Measurements from ENCODE around the gene ZNF562.
"Not testable (repeated sequence)": the region's sequence is repeated elsewhere in the genome, so short reads cannot be mapped to it uniquely, and the experiment has no call there.

ZNF562 gene

GRCh38 chr19:9674663-9675357, at the start of gene ZNF562:
ZNF562 (minus strand) TSS chr19:9675100; CDS start chr19:9660744, 14,356 bp downstream.
- peak; percentile 67 to 83 for DNase-seq

- DNase-seq, result no peak
Observed at GRCh38 chr19:9724157-9724556, 49.3 kb upstream of the ZNF562 start.

GRCh38 chr19:9721861-9722260, 47.0 kb upstream of the ZNF562 start:
- peak in 1 of 2 experiments; percentile 4 for DNase-seq

GRCh38 chr19:9720541-9720940, 45.6 kb upstream of the ZNF562 start:
- DNase-seq, result no peak

- DNase-seq, result no peak
Observed at GRCh38 chr19:9711815-9712214, 36.9 kb upstream of the ZNF562 start.

GRCh38 chr19:9709305-9709704, 34.4 kb upstream of the ZNF562 start:
- DNase-seq, result no peak

GRCh38 chr19:9705836-9706235, 30.9 kb upstream of the ZNF562 start:
- no peak for DNase-seq

- DNase-seq, result no peak
Observed at GRCh38 chr19:9702186-9702585, 27.3 kb upstream of the ZNF562 start.

- no peak for DNase-seq
Observed at GRCh38 chr19:9700229-9700981, 25.5 kb upstream of the ZNF562 start.

GRCh38 chr19:9690301-9690700, 15.4 kb upstream of the ZNF562 start:
- DNase-seq, result not testable (repeated sequence)

- not testable (repeated sequence) for DNase-seq
Observed at GRCh38 chr19:9679996-9680395, 5.1 kb upstream of the ZNF562 start.

- peak in 1 of 2 experiments; percentile 58 for DNase-seq
Observed at GRCh38 chr19:9675358-9675901, 530 bp upstream of the ZNF562 start.

- no peak for DNase-seq
Observed at GRCh38 chr19:9673912-9674662, 813 bp downstream of the ZNF562 start.

GRCh38 chr19:9672893-9673292, 2.0 kb downstream of the ZNF562 start:
- no peak for DNase-seq

GRCh38 chr19:9671655-9672054, 3.2 kb downstream of the ZNF562 start:
- DNase-seq, result no peak

- no peak for DNase-seq
Observed at GRCh38 chr19:9668544-9668943, 6.4 kb downstream of the ZNF562 start.

GRCh38 chr19:9667898-9668297, 7.0 kb downstream of the ZNF562 start:
- DNase-seq, result no peak

- DNase-seq, result no peak
Observed at GRCh38 chr19:9658769-9659168, 16.1 kb downstream of the ZNF562 start.

GRCh38 chr19:9653066-9653555, 21.8 kb downstream of the ZNF562 start:
- not testable (repeated sequence) for DNase-seq

- not testable (repeated sequence) for DNase-seq
Observed at GRCh38 chr19:9651464-9651863, 23.4 kb downstream of the ZNF562 start.

- no peak for DNase-seq
Observed at GRCh38 chr19:9650345-9650744, 24.6 kb downstream of the ZNF562 start.

GRCh38 chr19:9645472-9645871, 29.4 kb downstream of the ZNF562 start:
- no peak for DNase-seq

- no peak for DNase-seq
Observed at GRCh38 chr19:9644472-9644871, 30.4 kb downstream of the ZNF562 start.

All from NCI-H526 (cell line).